HG03135 (cell line): Measurements from ENCODE around the gene HES7.

ENCODE experiments used
- ATAC-seq: cut with Tn5 transposase; IDR thresholded peaks from one replicate; pipeline ENCODE4 v1.9.1; 2021; ENCODE audit warnings: mild to moderate bottlenecking, moderate library complexity; ENCODE audit not compliant: unreplicated experiment

The HES7 gene

GRCh38 chr17:8075574-8076342, 48.1 kb downstream of the HES7 start:
- ATAC-seq = no peak

- ATAC-seq = no peak
Observed at GRCh38 chr17:8075081-8075480, 48.8 kb downstream of the HES7 start.

- ATAC-seq = no peak
Observed at GRCh38 chr17:8074554-8074953, 49.4 kb downstream of the HES7 start.

GRCh38 chr17:8073627-8074484, 50.0 kb downstream of the HES7 start:
- peak; percentile 54 for ATAC-seq

GRCh38 chr17:8072729-8073461, 51.0 kb downstream of the HES7 start:
- ATAC-seq = no peak

- ATAC-seq = no peak
Observed at GRCh38 chr17:8072341-8072728, 51.6 kb downstream of the HES7 start.

GRCh38 chr17:8071496-8071895, 52.4 kb downstream of the HES7 start:
- no peak for ATAC-seq
